ENCODE data around the gene PLIN3. TPM values are rescaled to one million over a fixed set of nuclear protein-coding genes. Genes with fewer than 3 reads are reported as not detected.
A peak's percentile ranks its signal among the peaks of the same experiment; 100 is the strongest.

The PLIN3 gene
- total RNA-seq, 1 donor from 2014 or later: 29.0 TPM

DNA sequence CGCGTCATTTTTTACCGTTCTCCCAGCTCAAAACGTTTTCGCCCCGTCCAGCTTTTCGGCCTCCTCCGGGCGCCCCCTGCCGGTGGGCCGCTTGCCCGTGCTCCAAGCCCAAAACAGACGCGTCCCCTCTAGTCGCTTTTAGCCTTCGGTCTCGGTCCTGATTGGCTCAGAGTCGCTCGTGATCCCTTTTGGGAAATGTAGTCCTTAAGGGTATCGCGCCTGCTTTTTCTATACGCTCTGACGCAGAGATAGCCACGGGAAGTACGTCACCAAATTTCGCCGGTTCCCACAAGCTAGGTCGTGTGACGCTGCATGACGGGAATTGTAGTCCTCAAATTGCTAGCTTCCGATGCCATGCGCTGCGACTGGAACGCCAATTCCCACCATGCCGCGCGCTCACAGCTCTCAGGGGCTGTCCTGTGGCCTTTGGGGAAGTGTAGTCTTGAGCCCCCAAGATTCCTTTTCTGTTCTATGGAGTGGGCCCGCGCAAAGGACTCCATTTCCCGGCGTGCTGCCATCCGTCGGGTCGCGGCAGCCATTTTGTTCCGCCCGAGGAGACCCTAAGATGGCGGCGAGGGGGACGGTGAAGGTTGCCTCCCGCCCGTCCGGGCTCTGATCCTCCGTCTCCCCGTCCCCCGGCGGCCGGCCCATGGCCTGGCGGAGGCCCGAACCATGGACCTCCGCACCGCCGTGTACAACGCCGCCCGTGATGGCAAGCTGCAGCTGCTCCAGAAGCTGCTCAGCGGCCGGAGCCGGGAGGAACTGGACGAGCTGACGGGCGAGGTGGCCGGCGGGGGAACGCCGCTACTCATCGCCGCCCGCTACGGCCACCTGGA lies 76.1 kb downstream of the PLIN3 start, which contains the start of gene FEM1A:
TSS of gene FEM1A (plus strand) at position 552 of the 836 bp plus-strand sequence. CDS start at position 673, 121 bp downstream.
- intact Hi-C loops (cut with micrococcal nuclease): loop anchor here (1.0 to 5.0 kb wide), 15 partner anchors 24 to 1113 kb away; partner anchors contain the start of genes ANKRD24, CHAF1A, DUS3L and MYDGF
- Mint-ChIP-seq H3K4me1 (peaks cover 33% of the 10 kb centered on the region), H3K36me3 (ENCODE audit: low read depth) (peaks cover 40% of the 10 kb centered on the region), H3K4me3 (peak within 1 kb of the TSS; percentile 79), H3K27ac (peak within 1 kb of the TSS; percentile 82), H3K27me3 (peaks cover 2% of the 10 kb centered on the region), H3K9me3 (no peaks in the 10 kb centered on the region)
- ChIA-PET POLR2A (interaction anchor here (0.5 to 3.2 kb wide), 28 partner anchors 9 to 1113 kb away, joined by 3 to 46 read pairs (median 5); partner anchors contain the start of genes DPP9, HDGFL2, KDM4B and MRPL54), CTCF (interaction anchor here (0.9 to 2.3 kb wide), 15 partner anchors 9 to 240 kb away, joined by 3 to 50 read pairs (median 5); partner anchors contain the start of genes DPP9, KDM4B and PLIN3)
- DNase-seq (peak; percentile 97), ATAC-seq (ENCODE audit: low read depth) (peak; percentile 95)
- TF ChIP-seq, protein P1, sequence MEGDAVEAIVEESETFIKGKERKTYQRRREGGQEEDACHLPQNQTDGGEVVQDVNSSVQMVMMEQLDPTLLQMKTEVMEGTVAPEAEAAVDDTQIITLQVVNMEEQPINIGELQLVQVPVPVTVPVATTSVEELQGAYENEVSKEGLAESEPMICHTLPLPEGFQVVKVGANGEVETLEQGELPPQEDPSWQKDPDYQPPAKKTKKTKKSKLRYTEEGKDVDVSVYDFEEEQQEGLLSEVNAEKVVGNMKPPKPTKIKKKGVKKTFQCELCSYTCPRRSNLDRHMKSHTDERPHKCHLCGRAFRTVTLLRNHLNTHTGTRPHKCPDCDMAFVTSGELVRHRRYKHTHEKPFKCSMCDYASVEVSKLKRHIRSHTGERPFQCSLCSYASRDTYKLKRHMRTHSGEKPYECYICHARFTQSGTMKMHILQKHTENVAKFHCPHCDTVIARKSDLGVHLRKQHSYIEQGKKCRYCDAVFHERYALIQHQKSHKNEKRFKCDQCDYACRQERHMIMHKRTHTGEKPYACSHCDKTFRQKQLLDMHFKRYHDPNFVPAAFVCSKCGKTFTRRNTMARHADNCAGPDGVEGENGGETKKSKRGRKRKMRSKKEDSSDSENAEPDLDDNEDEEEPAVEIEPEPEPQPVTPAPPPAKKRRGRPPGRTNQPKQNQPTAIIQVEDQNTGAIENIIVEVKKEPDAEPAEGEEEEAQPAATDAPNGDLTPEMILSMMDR (IDR thresholded peaks at IDR 0.05): peak; percentile 84

Other genes with a start within 250 kb of the PLIN3 start
- 13.2 and 15.5 TPM in 2 replicates for gene TNFAIP8L1, start 228.2 kb downstream of the PLIN3 start, total RNA-seq
- 30.9 and 31.6 TPM in 2 replicates for gene MYDGF, start 197.3 kb downstream of the PLIN3 start, total RNA-seq
- gene DPP9, start 143.8 kb downstream of the PLIN3 start, total RNA-seq: 85.7 and 111 TPM in 2 replicates
- 16.7 and 17.9 TPM in 2 replicates for gene FEM1A, start 75.9 kb downstream of the PLIN3 start, total RNA-seq
- 34.4 and 39.4 TPM in 2 replicates for gene TICAM1, start 36.0 kb downstream of the PLIN3 start, total RNA-seq
- gene ARRDC5, start 35.2 kb upstream of the PLIN3 start, total RNA-seq: 4.3 and 5.0 TPM in 2 replicates
- 6.5 and 7.8 TPM in 2 replicates for gene UHRF1, start 41.8 kb upstream of the PLIN3 start, total RNA-seq
- gene KDM4B, start 101.4 kb upstream of the PLIN3 start, total RNA-seq: 76.4 and 88.9 TPM in 2 replicates